Uterus (tissue), 4 donors: ENCODE measurements around the gene ZDHHC11. TPM values are rescaled to one million over a fixed set of nuclear protein-coding genes. Genes with fewer than 3 reads are reported as not detected.

Experiments used
- DNase-seq, 2 donors: peaks; one replicate each; pipeline ENCODE4 v3.0.0-alpha.2; 2019 to 2020
- H3K27ac ChIP-seq, 2 donors: fragments of 200-600 bp; sonication (generic); 1 replicate in 1 of 2; 2 replicates in 1 of 2; pipeline ENCODE4 v1.5.1; 2016 to 2018
- H3K27me3 ChIP-seq, 2 donors: fragments of 200-600 bp; sonication (generic); one replicate each; pipeline ENCODE4 v1.5.1; 2018 to 2019; ENCODE audit warnings: control low read depth in 1 of 2
- H3K36me3 ChIP-seq, 2 donors: fragments of 200-600 bp; sonication (generic); one replicate each; pipeline ENCODE4 v1.5.1; 2019; ENCODE audit warnings: control low read depth in 1 of 2
- H3K4me1 ChIP-seq, 2 donors: fragments of 200-600 bp; sonication (generic); one replicate each; pipeline ENCODE4 v1.5.1; 2018 to 2019; ENCODE audit warnings: control low read depth in 1 of 2
- H3K4me3 ChIP-seq, 2 donors: fragments of 200-600 bp; sonication (generic); 1 replicate in 1 of 2; 2 replicates in 1 of 2; pipeline ENCODE4 v1.5.1; 2018 to 2019; ENCODE audit warnings: mild to moderate bottlenecking in 1 of 2
- H3K9me3 ChIP-seq, 2 donors: fragments of 200-600 bp; sonication (generic); one replicate each; pipeline ENCODE4 v1.5.1; 2019; ENCODE audit warnings: control low read depth in 1 of 2
- POLR2A ChIP-seq, 2 donors: fragments of 450-650 bp; IDR thresholded peaks; one replicate each; pipeline ENCODE4 v1.6.1; 2016; ENCODE audit warnings: antibody characterized with exemption in 2 of 2, mild to moderate bottlenecking in 1 of 2, moderate library complexity in 1 of 2
- intact Hi-C: fragments of 100-400 bp; cut with DNase I; formaldehyde crosslinking; loops from one replicate; pipeline ENCODE4 v1.15.1; 2023; ENCODE audit warnings: low total_unique reads
- total RNA-seq, 4 donors: library from RNA; depleted of rRNA in 3 of 4; stranded (reverse); fragments of >200 nt in 3 of 4; gene quantifications; one replicate each; pipeline versions ENCODE4 v1.1.0 to v1.2.4, GENCODE V29; 2014 to 2023
- TF ChIP-seq, protein P1 (sequence below), 4 experiments: fragments of 200-600 bp in 2 of 4; fragments of 450-650 bp in 2 of 4; sonication (generic) in 2 of 4; IDR thresholded peaks; one replicate each; pipeline ENCODE4 v1.5.1; 2016 to 2019; ENCODE audit warnings: antibody characterized with exemption in 4 of 4, mild to moderate bottlenecking in 2 of 4, moderate library complexity in 1 of 4
- donor health status: DM: yes; HTN: yes; CAD: no.

The ZDHHC11 gene
- total RNA-seq, 4 donors from 2014 or later: 1.8 to 14.4 (median 8.2) TPM; not detected in 1

DNA sequence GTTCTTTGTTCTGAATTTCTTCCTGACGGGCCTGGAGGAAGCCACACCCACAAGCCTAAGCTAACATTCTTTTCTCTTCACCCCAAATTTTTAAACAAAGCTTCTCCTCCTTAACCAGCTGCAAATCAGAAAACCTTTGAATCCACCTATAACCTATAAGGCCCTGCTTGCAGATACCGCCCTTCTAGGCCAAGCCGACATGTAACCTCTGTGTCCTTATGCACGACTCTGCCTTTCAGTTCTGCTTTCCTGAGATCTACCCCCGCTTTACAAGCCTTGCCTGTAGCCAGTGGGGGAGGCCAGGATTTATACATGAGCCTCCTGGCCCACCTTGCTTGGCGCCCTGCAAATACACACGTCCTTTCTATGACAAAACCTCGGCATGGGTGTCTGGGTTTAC, 22.5 kb upstream of the ZDHHC11 start:
- Histone ChIP-seq H3K36me3 (no peaks in the 10 kb centered on the region), H3K27ac (no peak overlapping the region), H3K4me1 (no peaks in the 10 kb centered on the region), H3K4me3 (no peak overlapping the region), H3K9me3 (no peaks in the 10 kb centered on the region), H3K27me3 (no peaks in the 10 kb centered on the region)
- intact Hi-C loops: no loop called here
- TF ChIP-seq POLR2A (IDR thresholded peaks at IDR 0.05): no peak
- TF ChIP-seq, protein P1, sequence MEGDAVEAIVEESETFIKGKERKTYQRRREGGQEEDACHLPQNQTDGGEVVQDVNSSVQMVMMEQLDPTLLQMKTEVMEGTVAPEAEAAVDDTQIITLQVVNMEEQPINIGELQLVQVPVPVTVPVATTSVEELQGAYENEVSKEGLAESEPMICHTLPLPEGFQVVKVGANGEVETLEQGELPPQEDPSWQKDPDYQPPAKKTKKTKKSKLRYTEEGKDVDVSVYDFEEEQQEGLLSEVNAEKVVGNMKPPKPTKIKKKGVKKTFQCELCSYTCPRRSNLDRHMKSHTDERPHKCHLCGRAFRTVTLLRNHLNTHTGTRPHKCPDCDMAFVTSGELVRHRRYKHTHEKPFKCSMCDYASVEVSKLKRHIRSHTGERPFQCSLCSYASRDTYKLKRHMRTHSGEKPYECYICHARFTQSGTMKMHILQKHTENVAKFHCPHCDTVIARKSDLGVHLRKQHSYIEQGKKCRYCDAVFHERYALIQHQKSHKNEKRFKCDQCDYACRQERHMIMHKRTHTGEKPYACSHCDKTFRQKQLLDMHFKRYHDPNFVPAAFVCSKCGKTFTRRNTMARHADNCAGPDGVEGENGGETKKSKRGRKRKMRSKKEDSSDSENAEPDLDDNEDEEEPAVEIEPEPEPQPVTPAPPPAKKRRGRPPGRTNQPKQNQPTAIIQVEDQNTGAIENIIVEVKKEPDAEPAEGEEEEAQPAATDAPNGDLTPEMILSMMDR (IDR thresholded peaks at IDR 0.05): no peak
- DNase-seq: no peak

DNA sequence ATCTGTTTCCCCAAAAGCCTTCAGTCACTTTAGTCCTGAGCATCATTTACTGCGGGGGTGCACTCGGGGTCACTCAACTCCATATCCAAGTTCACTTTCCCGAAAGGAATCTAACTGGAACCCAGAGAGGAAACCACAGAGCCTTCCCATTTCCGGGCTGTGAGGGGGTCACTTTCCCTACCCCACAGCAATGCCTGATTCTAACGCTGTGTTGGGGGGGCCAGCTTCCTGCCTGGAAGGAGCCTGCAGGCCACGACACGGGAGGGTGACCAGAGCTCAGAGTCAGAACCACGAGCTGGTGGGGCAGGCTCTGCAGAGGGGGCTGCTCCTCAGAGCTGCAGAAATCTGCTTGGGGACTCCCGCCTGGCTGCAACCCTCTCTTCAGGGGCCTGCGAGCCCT, 21.5 kb upstream of the ZDHHC11 start:
- no peak overlapping the region for H3K4me3 ChIP-seq
- no peak for DNase-seq
- H3K27ac ChIP-seq: no peak overlapping the region
- intact Hi-C loops: no loop called here
- H3K9me3 ChIP-seq: no peaks in the 10 kb centered on the region
- H3K27me3 ChIP-seq: no peaks in the 10 kb centered on the region
- no peaks in the 10 kb centered on the region for H3K4me1 ChIP-seq
- H3K36me3 ChIP-seq: no peaks in the 10 kb centered on the region
- no peak for TF ChIP-seq POLR2A (IDR thresholded peaks at IDR 0.05)
- TF ChIP-seq, protein P1 (IDR thresholded peaks at IDR 0.05): no peak

DNA sequence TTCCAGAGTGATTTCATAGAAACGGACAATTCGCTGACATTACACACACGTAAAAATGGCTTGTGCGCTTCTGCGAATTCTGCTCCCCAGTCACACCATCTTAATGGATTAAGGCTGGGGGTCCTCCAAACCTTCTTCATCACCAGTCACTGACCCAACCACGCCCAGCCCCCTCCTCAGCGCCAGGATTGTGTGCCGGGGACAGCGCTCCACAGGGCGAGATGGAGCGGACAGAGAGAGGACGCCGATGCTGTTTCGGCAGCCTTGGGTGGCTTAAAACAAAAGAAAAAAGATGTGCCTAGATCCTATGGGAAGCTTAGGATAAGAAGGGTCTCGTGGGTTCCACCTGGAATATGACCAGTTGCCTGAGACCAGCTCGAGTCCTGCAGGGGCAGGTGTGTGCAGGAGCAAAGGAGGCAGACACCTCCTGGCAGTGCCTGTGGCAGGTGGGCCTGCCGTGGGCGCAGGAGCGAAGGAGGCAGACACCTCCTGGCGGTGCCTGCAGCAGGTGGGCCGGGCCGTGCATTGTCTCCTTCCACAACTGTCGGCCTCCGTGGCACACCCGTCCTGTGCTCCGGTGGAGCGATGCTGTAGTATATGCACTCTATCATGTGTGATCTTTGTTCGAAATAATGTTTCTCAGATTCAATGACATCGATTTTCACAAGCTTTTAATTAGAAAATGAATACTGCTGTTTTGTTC, 21.0 kb upstream of the ZDHHC11 start:
- Histone ChIP-seq H3K4me3 (no peak overlapping the region), H3K4me1 (no peaks in the 10 kb centered on the region), H3K27me3 (no peaks in the 10 kb centered on the region), H3K36me3 (no peaks in the 10 kb centered on the region), H3K27ac (no peak overlapping the region), H3K9me3 (no peaks in the 10 kb centered on the region)
- DNase-seq: no peak
- intact Hi-C loops: no loop called here
- no peak for TF ChIP-seq POLR2A (IDR thresholded peaks at IDR 0.05)
- TF ChIP-seq, protein P1 (IDR thresholded peaks at IDR 0.05): no peak

DNA sequence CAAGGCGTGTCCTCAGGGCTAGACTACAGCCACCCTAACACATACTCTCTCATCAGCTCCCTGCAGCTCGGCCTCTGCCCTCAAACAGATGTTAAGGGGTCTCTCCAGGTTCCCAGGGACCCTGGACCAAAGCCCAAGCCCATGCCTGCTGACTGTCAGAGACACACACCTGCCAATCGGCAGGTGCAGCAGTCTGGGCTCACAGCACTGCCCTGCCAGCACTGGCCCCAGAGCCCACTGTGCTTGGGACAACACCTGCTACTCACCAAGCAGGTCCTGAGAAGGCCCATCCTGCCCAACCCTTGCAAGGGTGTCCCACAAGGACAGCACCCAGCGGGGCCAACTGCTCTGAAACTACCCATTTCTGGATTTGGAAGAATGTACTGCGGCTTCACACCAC, 20.2 kb upstream of the ZDHHC11 start:
- Histone ChIP-seq H3K27me3 (no peaks in the 10 kb centered on the region), H3K27ac (no peak overlapping the region), H3K4me1 (no peaks in the 10 kb centered on the region), H3K9me3 (no peaks in the 10 kb centered on the region), H3K4me3 (no peak overlapping the region), H3K36me3 (no peaks in the 10 kb centered on the region)
- DNase-seq: no peak
- intact Hi-C loops: no loop called here
- TF ChIP-seq, protein P1 (IDR thresholded peaks at IDR 0.05): no peak
- no peak for TF ChIP-seq POLR2A (IDR thresholded peaks at IDR 0.05)

DNA sequence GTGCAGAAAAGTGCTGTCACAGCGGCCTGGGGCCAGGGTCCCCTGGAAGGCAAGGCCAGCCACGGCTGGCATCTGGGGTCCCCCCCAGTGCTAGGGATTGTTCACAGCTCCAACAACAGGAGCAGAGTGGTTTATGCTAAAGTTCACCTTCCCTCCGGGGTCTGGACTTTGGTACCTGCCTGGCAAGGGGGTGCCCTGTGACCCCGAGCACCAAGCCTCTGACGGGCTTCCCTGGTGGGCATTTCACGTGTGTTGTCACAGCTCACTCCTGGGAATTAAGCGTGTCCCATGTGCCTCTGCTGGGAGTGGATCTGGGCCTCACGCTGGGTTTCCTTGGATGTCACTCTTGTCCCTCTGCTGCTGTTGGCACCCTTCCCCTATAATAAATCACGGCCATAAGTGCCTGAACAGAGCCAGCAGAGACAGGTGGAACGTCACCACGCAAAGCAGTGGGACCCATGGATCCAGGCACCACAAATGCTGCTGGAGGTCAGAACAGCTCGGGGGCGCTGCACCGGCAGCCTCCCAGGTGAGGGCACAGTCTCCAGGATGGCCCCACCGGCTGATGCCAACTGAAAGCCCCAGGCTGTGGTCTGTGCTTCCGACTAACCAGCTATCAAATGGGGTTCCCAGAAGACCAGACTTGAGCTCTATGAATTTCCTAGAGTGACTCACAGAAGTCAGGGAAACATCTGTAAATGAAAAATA, 17.8 kb upstream of the ZDHHC11 start:
- DNase-seq: no peak
- Histone ChIP-seq H3K27me3 (no peaks in the 10 kb centered on the region), H3K4me1 (no peaks in the 10 kb centered on the region), H3K4me3 (no peak overlapping the region), H3K36me3 (no peaks in the 10 kb centered on the region), H3K27ac (no peak overlapping the region), H3K9me3 (no peaks in the 10 kb centered on the region)
- intact Hi-C loops: no loop called here
- no peak for TF ChIP-seq POLR2A (IDR thresholded peaks at IDR 0.05)
- TF ChIP-seq, protein P1 (IDR thresholded peaks at IDR 0.05): no peak
